ENCODE results near the gene SDR42E2.

DNA sequence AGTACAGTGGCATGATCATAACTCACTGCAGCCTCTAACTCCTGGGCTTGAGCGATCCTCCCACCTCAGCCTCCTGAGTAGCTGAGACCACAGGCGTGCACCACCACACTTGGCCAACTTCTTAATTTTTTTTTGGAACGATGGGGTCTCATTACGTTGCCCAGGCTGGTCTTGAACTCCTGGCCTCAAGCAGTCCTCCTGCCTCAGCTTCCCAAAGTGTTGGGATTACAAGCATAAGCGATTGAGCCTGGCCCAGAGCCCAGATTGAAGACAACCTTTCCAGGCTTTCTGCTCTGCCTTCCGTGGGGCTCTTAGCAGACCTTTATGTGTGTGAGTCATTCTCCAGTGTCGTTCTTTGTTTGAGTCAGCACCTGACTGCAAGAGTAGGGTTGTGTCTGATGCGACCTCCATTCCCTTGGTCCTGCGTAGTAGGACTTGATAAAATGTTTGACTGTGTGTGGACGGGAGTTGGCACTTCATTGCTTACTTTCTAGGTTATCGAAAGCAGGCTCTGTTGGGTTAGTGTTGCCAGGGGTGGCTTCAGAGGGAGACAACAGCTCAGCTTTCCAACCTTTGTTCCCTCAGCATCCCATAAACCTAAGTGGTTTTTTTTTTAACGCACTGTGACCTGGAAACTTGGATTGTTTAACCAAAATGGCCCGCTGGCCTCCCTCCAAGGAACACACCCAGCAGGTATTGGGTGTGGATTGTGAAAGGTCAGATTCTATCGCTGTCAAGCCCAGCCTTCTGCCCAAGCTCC, 70.2 kb downstream of the SDR42E2 start:
- TF ChIP-seq CTCF (conservative IDR thresholded peaks at IDR 0.05; ENCODE audit: low read length), result no peak
- TF ChIP-seq EZH2phosphoT487 (IDR thresholded peaks at IDR 0.05; ENCODE audit: borderline replicate concordance, low read depth, low read length), result no peak
